HepG2 (cell line): ENCODE data around the gene RAB8A. TPM values are rescaled to one million over a fixed set of nuclear protein-coding genes. Genes with fewer than 3 reads are reported as not detected.

Experiments used
- ATAC-seq: fragments of 200-7000 bp; cut with Tn5 transposase; 3 replicates; pipeline ENCODE4 v1.9.1; 2020; ENCODE audit warnings: mild to moderate bottlenecking, moderate library complexity
- BruUV-seq: library from RNA; stranded (reverse); fragments of 400-500 nt; replicated peaks from 2 replicates; lab custom pipeline; 2021; lab: Mats Ljungman, UMichigan
- CTCF ChIA-PET: fragments of 300-600 bp; formaldehyde crosslinking; extraction: SDS; loops from one replicate; lab custom pipeline; 2021; ENCODE audit warnings: low total read pairs, inconsistent platforms, low intra/inter-chr PET ratio; lab: Yijun Ruan, JAX
- POLR2A ChIA-PET: fragments of 350-600 bp; sonication (Branson Sonifier 250); formaldehyde crosslinking; loops from one replicate; lab custom pipeline; 2020; ENCODE audit warnings: antibody characterized with exemption, inconsistent platforms; lab: Yijun Ruan, JAX
- DNase-seq: peaks from one replicate; pipeline ENCODE4 v3.0.0-alpha.2; 2015; ENCODE audit warnings: low spot score
- FAIRE-seq: peaks from 3 replicates; lab custom pipeline; 2011; peaks lifted over from hg19 to GRCh38; lab: Jason Lieb, UNC
- H2AFZ ChIP-seq: one replicate; pipeline ENCODE4 v1.6.1; 2011; ENCODE audit warnings: low read length, inconsistent platforms
- H3K27ac ChIP-seq: fragments of 300-600 bp; 3 replicates; pipeline ENCODE4 v1.8.0; 2011; ENCODE audit warnings: mixed run types, mild to moderate bottlenecking, mixed read lengths, low read length, inconsistent platforms; ENCODE audit not compliant: insufficient read depth; ENCODE audit errors: extremely low read length
- H3K27me3 ChIP-seq, 2 experiments: fragments of 200-600 bp in 1 of 2; 2 replicates in 1 of 2; 3 replicates in 1 of 2; pipeline versions ENCODE4 v1.6.0 to v1.8.0; 2011; ENCODE audit warnings: low read length in 2 of 2, mild to moderate bottlenecking in 2 of 2, moderate library complexity in 2 of 2, inconsistent platforms in 1 of 2; ENCODE audit not compliant: insufficient read depth in 2 of 2, control insufficient read depth in 1 of 2
- H3K36me3 ChIP-seq, 2 experiments: fragments of 200-600 bp in 1 of 2; replicated peaks in 1 of 2; 2 replicates in 1 of 2; 3 replicates in 1 of 2; pipeline versions ENCODE4 v1.5.1 to v1.8.0; 2011; ENCODE audit warnings: low read length in 2 of 2, inconsistent platforms in 1 of 2; ENCODE audit not compliant: insufficient read depth in 2 of 2, control insufficient read depth in 1 of 2
- H3K4me1 ChIP-seq: 2 replicates; pipeline ENCODE4 v1.5.1; 2012; ENCODE audit warnings: low read length, inconsistent platforms; ENCODE audit not compliant: insufficient read depth
- H3K4me2 ChIP-seq: 2 replicates; pipeline ENCODE4 v1.6.0; 2011; ENCODE audit warnings: low read depth, low read length, inconsistent platforms
- H3K4me3 ChIP-seq, 3 experiments: fragments of 200-600 bp in 1 of 3; sonication (generic), shearing (Covaris generic) in 1 of 3; replicated peaks in 1 of 3; 2 replicates each; pipeline ENCODE4 v1.5.1; 2011 to 2016; ENCODE audit warnings: low read length in 3 of 3, inconsistent platforms in 2 of 3, low read depth in 2 of 3, mild to moderate bottlenecking in 2 of 3, control low read depth in 1 of 3, mixed read lengths in 1 of 3; ENCODE audit not compliant: insufficient read depth in 1 of 3
- H3K79me2 ChIP-seq: one replicate; pipeline ENCODE4 v1.6.1; 2011; ENCODE audit warnings: low read length, inconsistent platforms; ENCODE audit not compliant: insufficient read depth
- H3K9ac ChIP-seq: 2 replicates; pipeline ENCODE4 v1.6.0; 2011; ENCODE audit warnings: mild to moderate bottlenecking, low read depth, low read length, inconsistent platforms; ENCODE audit not compliant: insufficient read depth
- H3K9me3 ChIP-seq: 2 replicates; pipeline ENCODE4 v1.5.1; 2012; ENCODE audit warnings: mild to moderate bottlenecking, low read length
- H4K20me1 ChIP-seq: 2 replicates; pipeline ENCODE4 v1.6.0; 2011; ENCODE audit warnings: inconsistent platforms, mild to moderate bottlenecking, low read length, moderate library complexity; ENCODE audit not compliant: insufficient read depth
- ATF7 ChIP-seq, 2 experiments: fragments of 450-650 bp in 1 of 2; sonication (generic) in 1 of 2; formaldehyde crosslinking in 1 of 2; IDR thresholded peaks; 2 replicates each; pipeline versions ENCODE4 v1.4.0 to v1.6.1; 2016 to 2020; ENCODE audit warnings: antibody characterized with exemption in 1 of 2, mild to moderate bottlenecking in 1 of 2, missing genetic modification reagents in 1 of 2
- ELF1 ChIP-seq: sonication (generic); formaldehyde crosslinking; IDR thresholded peaks from 2 replicates; pipeline ENCODE4 v1.4.0; 2020; ENCODE audit warnings: missing genetic modification reagents
- SMYD3 ChIP-seq: sonication (generic); formaldehyde crosslinking; IDR thresholded peaks from 2 replicates; pipeline ENCODE4 v1.8.1; 2023; ENCODE audit warnings: mild to moderate bottlenecking, missing genetic modification reagents
- SRF ChIP-seq: IDR thresholded peaks from 2 replicates; pipeline ENCODE4 v1.6.1; 2011; ENCODE audit warnings: mild to moderate bottlenecking, low read depth, low read length, moderate library complexity
- ZNF350 ChIP-seq: sonication (generic); formaldehyde crosslinking; IDR thresholded peaks from 2 replicates; pipeline ENCODE4 v1.4.0; 2020; ENCODE audit warnings: mild to moderate bottlenecking, low read depth, missing genetic modification reagents, borderline replicate concordance
- WGBS: methylation state at CpG from one replicate; pipeline ENCODE4 v1.1.6; 2017; ENCODE audit warnings: low lambda C conversion rate; 5-methylcytosine and 5-hydroxymethylcytosine counted together
- in situ Hi-C: cut with HindIII; loops from 2 replicates; pipeline ENCODE4 v1.10.0; 2017; ENCODE audit warnings: low pct_unique_long_range_greater_than_20kb; ENCODE audit not compliant: extremely low pct_ligation_motif_present
- intact Hi-C: fragments of 100-400 bp; cut with micrococcal nuclease; formaldehyde crosslinking; loops from one replicate; pipeline ENCODE4 v1.10.0; 2022; ENCODE audit not compliant: unreplicated experiment
- polyA plus RNA-seq, 8 experiments: library from polyadenylated mRNA; depleted of rRNA in 3 of 8; stranded (reverse) in 7 of 8; unstranded in 1 of 8; fragments of >200 nt; fragmentation: Illumina TruSeq in 4 of 8; extraction: Trizol in 4 of 8; gene quantifications; 2 replicates each; pipeline versions ENCODE4 v1.2.1 to v1.2.3, GENCODE V29; 2011 to 2016; ENCODE audit warnings: low read depth in 4 of 8, missing spikeins in 1 of 8, mixed read lengths in 1 of 8; ENCODE audit not compliant: insufficient read depth in 1 of 8
- total RNA-seq, 5 experiments: library from RNA; depleted of rRNA; stranded (reverse); fragments of >200 nt; fragmentation: Illumina TruSeq; extraction: Trizol; gene quantifications; 2 replicates each; pipeline ENCODE4 v1.2.3, GENCODE V29; 2016; ENCODE audit warnings: low read depth in 1 of 5
- TF ChIP-seq, protein P1 (sequence below): sonication (generic); formaldehyde crosslinking; IDR thresholded peaks from 2 replicates; pipeline ENCODE4 v1.5.0; 2020; ENCODE audit warnings: missing genetic modification reagents, mild to moderate bottlenecking, borderline replicate concordance
- TF ChIP-seq, protein P2 (sequence below): sonication (generic); formaldehyde crosslinking; IDR thresholded peaks from 2 replicates; pipeline ENCODE4 v1.4.0; 2020; ENCODE audit warnings: missing genetic modification reagents
- TF ChIP-seq, protein P3 (sequence below), 2 experiments: sonication (generic) in 1 of 2; formaldehyde crosslinking in 1 of 2; IDR thresholded peaks; 2 replicates each; pipeline versions ENCODE4 v1.5.1 to v1.6.1; 2011 to 2020; ENCODE audit warnings: borderline replicate concordance in 1 of 2, low read depth in 1 of 2, low read length in 1 of 2, mild to moderate bottlenecking in 1 of 2, missing genetic modification reagents in 1 of 2, moderate library complexity in 1 of 2

Gene RAB8A
- total and polyA plus RNA-seq, 2 of the 13 experiments (the other 11 are each of a cell fraction or from before 2014, with no cell fraction given) = 36.7 to 45.0 TPM

DNA sequence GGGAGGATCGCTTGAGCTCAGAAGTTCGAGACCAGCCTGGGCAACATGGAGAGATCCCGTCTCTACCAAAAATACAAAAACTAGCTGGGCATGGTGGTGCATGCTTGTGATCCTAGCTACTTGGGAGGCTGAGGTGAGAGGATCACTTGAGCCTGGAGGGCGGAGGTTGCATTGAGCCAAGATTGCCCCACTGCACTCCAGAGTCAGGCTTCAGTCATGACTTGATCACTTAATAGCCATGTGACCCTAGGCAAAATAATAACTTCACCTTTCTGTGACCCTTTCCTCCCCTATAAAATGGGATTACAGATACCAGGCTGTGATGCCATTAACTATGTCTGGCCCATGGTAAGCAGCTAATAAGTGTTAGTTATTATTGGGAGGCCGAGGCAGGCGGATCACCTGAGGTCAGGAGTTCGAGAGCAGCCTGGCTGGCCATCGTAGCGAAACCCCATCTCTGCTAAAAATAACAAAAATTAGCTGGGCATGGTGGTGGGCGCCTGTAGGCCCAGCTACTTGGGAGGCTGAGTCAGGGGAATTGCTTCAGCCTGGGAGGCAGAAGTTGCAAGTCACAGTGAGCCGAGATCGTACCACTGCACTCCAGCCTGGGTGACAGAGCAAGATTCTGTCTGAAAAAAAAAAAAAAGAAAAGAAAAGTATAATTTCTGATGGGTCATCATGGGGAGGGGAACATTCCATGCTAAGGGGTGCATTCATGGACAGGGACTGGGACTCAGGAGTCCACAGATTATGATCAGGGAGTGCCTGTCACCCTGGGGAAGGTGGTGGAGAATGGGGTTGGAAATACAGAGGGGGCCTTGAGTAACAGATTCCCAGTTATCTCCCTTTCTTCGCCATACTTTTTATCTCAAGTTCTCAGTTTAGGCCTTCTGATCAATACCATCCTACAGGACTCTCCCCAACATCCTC lies 19.9 kb upstream of the RAB8A start:
- no peak for DNase-seq
- Histone ChIP-seq H3K9me3 (no peaks in the 10 kb centered on the region), H3K4me3 (no peak overlapping the region), H3K4me1 (peaks cover 98% of the 10 kb centered on the region), H3K36me3 (peaks cover 17 to 56% of the 10 kb centered on the region in 2 experiments), H4K20me1 (no peaks in the 10 kb centered on the region), H3K4me2 (no peak overlapping the region), H3K27me3 (no peaks in the 10 kb centered on the region), H3K79me2 (no peaks in the 10 kb centered on the region), H2AFZ (no peak overlapping the region), H3K9ac (no peak overlapping the region), H3K27ac (no peak overlapping the region)
- no TSS peak for BruUV-seq
- TF ChIP-seq SMYD3 (CRISPR knock-in tag) = no peak
- TF ChIP-seq, protein P1, sequence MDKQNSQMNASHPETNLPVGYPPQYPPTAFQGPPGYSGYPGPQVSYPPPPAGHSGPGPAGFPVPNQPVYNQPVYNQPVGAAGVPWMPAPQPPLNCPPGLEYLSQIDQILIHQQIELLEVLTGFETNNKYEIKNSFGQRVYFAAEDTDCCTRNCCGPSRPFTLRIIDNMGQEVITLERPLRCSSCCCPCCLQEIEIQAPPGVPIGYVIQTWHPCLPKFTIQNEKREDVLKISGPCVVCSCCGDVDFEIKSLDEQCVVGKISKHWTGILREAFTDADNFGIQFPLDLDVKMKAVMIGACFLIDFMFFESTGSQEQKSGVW = no peak
- ATAC-seq = no peak
- POLR2A ChIA-PET = interaction anchor here (0.7 to 6.1 kb wide), 2 partner anchors 14 to 53 kb away, joined by 4 to 66 read pairs; partner anchors contain the start of gene TPM4
- FAIRE-seq = no peak
- in situ Hi-C loops = no loop called here
- 97% methylated on average over 12 of the region's 13 CpGs for WGBS
- CTCF ChIA-PET = interaction anchor here (0.7 kb wide), 1 partner anchor 25 kb away, joined by 4 read pairs; no protein-coding TSS in a partner anchor
- intact Hi-C loops = no loop called here

DNA sequence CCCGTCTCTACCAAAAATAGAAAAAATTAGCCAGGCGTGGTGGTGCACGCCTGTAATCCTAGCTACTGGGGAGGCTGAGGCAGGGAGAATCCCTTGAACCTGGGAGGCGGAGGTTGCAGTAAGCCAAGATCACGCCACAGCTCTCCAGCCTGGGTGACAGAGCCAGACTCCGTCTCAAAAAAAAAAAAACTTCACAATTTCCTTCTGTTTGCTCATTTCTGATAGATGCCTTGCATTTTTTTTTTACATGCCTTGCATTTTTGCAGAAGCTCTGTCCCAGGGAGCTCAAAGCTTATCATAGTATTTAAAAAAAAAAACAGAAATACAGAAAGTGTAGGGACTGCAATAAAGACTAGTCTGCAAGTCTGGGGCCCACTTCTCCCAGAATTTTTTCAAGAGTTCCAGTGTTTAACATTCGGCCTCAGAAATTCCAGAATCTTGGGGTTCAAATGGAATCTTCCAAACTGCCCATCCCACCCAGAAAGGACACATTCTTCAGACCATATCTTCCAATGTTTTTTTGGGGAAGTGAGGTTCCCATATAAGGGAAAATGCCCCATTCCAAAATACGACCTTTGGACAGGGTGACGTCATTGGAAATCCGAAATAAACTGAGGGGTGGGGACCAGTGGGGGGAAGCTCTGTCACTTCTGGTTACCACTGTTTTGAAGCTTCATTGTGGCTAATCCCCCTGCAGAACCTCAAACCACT lies 17.2 kb upstream of the RAB8A start:
- in situ Hi-C loops = no loop called here
- TF ChIP-seq, protein P2, sequence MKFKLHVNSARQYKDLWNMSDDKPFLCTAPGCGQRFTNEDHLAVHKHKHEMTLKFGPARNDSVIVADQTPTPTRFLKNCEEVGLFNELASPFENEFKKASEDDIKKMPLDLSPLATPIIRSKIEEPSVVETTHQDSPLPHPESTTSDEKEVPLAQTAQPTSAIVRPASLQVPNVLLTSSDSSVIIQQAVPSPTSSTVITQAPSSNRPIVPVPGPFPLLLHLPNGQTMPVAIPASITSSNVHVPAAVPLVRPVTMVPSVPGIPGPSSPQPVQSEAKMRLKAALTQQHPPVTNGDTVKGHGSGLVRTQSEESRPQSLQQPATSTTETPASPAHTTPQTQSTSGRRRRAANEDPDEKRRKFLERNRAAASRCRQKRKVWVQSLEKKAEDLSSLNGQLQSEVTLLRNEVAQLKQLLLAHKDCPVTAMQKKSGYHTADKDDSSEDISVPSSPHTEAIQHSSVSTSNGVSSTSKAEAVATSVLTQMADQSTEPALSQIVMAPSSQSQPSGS (CRISPR knock-in tag) = peak; percentile 79
- TF ChIP-seq ELF1 (CRISPR knock-in tag) = no peak
- peak; percentile 96 for TF ChIP-seq ATF7 (IDR thresholded peaks at IDR 0.05)
- 0 out of 2 replicates have a peak, but pooled peaks have one; percentile 41 for TF ChIP-seq ATF7 (CRISPR knock-in tag; IDR thresholded peaks at IDR 0.05)
- TF ChIP-seq, protein P3, sequence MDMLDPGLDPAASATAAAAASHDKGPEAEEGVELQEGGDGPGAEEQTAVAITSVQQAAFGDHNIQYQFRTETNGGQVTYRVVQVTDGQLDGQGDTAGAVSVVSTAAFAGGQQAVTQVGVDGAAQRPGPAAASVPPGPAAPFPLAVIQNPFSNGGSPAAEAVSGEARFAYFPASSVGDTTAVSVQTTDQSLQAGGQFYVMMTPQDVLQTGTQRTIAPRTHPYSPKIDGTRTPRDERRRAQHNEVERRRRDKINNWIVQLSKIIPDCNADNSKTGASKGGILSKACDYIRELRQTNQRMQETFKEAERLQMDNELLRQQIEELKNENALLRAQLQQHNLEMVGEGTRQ (IDR thresholded peaks at IDR 0.05; ENCODE audit: low read depth, low read length) = no peak
- TF ChIP-seq, protein P3 (CRISPR knock-in tag; IDR thresholded peaks at IDR 0.05; ENCODE audit: borderline replicate concordance) = peak; percentile 29; the same call in 1 of the 2 replicates
- TF ChIP-seq ZNF350 (CRISPR knock-in tag) = no peak
- TF ChIP-seq SRF = peak; percentile 95

More for the DNA sequence above, 17.2 kb upstream of the RAB8A start:
- intact Hi-C loops = no loop called here
- Histone ChIP-seq H3K36me3 (peaks cover 17 to 53% of the 10 kb centered on the region in 2 experiments), H3K9me3 (no peaks in the 10 kb centered on the region), H3K4me2 (no peak overlapping the region), H2AFZ (no peak overlapping the region), H3K4me3 (no peak overlapping the region), H3K79me2 (no peaks in the 10 kb centered on the region), H3K9ac (peak overlapping the region; percentile 31), H3K27ac (peak overlapping the region; percentile 53), H3K27me3 (no peaks in the 10 kb centered on the region), H3K4me1 (peaks cover 95% of the 10 kb centered on the region), H4K20me1 (no peaks in the 10 kb centered on the region)
- ChIA-PET POLR2A (interaction anchor here (0.7 to 4.3 kb wide), 6 partner anchors 10 to 24 kb away, joined by 3 to 31 read pairs (median 4); partner anchors contain the start of gene TPM4), CTCF (no interaction called here)
- no TSS peak for BruUV-seq
- ATAC-seq (no peak), DNase-seq (no peak), FAIRE-seq (no peak)
- WGBS = 71% methylated on average over 10 of the region's 10 CpGs
